Body of pancreas (tissue), 4 donors: Measurements from ENCODE around the gene IPO7.

Source experiments
- POLR2A ChIP-seq, 3 donors: fragments of 450-650 bp; IDR thresholded peaks; one replicate each; pipeline ENCODE4 v1.6.1; 2016; ENCODE audit warnings: antibody characterized with exemption in 3 of 3, mild to moderate bottlenecking in 2 of 3
- TF ChIP-seq, protein P1 (sequence below), 7 experiments: fragments of 450-650 bp in 4 of 7; fragments of 200-600 bp in 3 of 7; sonication (generic) in 3 of 7; IDR thresholded peaks; one replicate each; pipeline ENCODE4 v1.5.1; 2016 to 2019; ENCODE audit warnings: antibody characterized with exemption in 7 of 7

DNA sequence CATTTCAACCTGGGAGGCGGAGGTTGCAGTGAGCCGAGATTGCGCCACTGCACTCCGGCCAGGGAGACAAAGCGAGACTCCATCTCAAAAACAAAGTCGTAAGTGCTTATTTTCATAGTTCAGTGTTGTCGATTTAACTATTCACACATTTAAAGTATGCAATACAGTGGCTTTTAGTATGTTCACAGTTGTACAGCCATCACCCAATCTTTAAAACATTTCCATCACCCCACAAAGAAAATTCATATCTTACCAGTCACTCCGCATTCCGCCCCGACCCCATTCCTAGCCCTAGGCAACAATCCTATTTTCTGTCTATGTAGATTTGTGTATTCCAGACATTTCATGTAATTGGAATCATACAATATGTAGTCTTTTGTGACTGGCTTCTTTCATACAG lies 11.9 kb downstream of the IPO7 start:
- TF ChIP-seq, protein P1, sequence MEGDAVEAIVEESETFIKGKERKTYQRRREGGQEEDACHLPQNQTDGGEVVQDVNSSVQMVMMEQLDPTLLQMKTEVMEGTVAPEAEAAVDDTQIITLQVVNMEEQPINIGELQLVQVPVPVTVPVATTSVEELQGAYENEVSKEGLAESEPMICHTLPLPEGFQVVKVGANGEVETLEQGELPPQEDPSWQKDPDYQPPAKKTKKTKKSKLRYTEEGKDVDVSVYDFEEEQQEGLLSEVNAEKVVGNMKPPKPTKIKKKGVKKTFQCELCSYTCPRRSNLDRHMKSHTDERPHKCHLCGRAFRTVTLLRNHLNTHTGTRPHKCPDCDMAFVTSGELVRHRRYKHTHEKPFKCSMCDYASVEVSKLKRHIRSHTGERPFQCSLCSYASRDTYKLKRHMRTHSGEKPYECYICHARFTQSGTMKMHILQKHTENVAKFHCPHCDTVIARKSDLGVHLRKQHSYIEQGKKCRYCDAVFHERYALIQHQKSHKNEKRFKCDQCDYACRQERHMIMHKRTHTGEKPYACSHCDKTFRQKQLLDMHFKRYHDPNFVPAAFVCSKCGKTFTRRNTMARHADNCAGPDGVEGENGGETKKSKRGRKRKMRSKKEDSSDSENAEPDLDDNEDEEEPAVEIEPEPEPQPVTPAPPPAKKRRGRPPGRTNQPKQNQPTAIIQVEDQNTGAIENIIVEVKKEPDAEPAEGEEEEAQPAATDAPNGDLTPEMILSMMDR (IDR thresholded peaks at IDR 0.05), result no peak
- TF ChIP-seq POLR2A (IDR thresholded peaks at IDR 0.05), result no peak
